GM23248 (cell line): ENCODE results near the gene ZNHIT6.

Experiments used
- EZH2 ChIP-seq: fragments of 200-600 bp; sonication (generic); IDR thresholded peaks from 2 replicates; pipeline ENCODE4 v1.6.1; 2018; ENCODE audit warnings: antibody characterized with exemption, mild to moderate bottlenecking; ENCODE audit not compliant: insufficient read depth, poor library complexity, severe bottlenecking
- EZH2phosphoT487 ChIP-seq: fragments of 200-600 bp; sonication (generic); IDR thresholded peaks from 2 replicates; pipeline ENCODE4 v1.6.1; 2018; ENCODE audit warnings: antibody characterized with exemption, moderate library complexity, mild to moderate bottlenecking, low read depth; ENCODE audit not compliant: insufficient read depth

GRCh38 chr1:85746777-85747176 is 38.5 kb upstream of the ZNHIT6 start:
- TF ChIP-seq EZH2 = no peak
- TF ChIP-seq EZH2phosphoT487 = no peak
